HepG2 (cell line): ENCODE results near the gene OS9. TPM values are rescaled to one million over a fixed set of nuclear protein-coding genes. Genes with fewer than 3 reads are reported as not detected.

Experiments
- HOXA7 ChIP-seq: sonication (generic); formaldehyde crosslinking; IDR thresholded peaks from 2 replicates; pipeline ENCODE4 v1.8.1; 2022; ENCODE audit warnings: mild to moderate bottlenecking, missing genetic modification reagents, moderate library complexity
- KDM4B ChIP-seq: sonication (generic); formaldehyde crosslinking; IDR thresholded peaks from 2 replicates; pipeline ENCODE4 v1.4.0; 2020; ENCODE audit warnings: missing genetic modification reagents
- SATB2 ChIP-seq: sonication (generic); formaldehyde crosslinking; IDR thresholded peaks from 2 replicates; pipeline ENCODE4 v1.5.0; 2020; ENCODE audit warnings: missing genetic modification reagents
- TBX3 ChIP-seq: fragments of 450-650 bp; IDR thresholded peaks from 2 replicates; pipeline ENCODE4 v1.6.1; 2017; ENCODE audit warnings: antibody characterized with exemption, mild to moderate bottlenecking, inconsistent platforms, borderline replicate concordance
- ZFP37 ChIP-seq: sonication (generic); formaldehyde crosslinking; IDR thresholded peaks from 2 replicates; pipeline ENCODE4 v1.4.0; 2020; ENCODE audit warnings: missing genetic modification reagents, borderline replicate concordance
- ZNF136 ChIP-seq: sonication (generic); formaldehyde crosslinking; IDR thresholded peaks from 2 replicates; pipeline ENCODE4 v1.8.1; 2022; ENCODE audit warnings: low read depth, mild to moderate bottlenecking, moderate library complexity, missing genetic modification reagents
- ZNF766 ChIP-seq: sonication (generic); formaldehyde crosslinking; IDR thresholded peaks from 2 replicates; pipeline ENCODE4 v1.5.0; 2020; ENCODE audit warnings: missing genetic modification reagents, borderline replicate concordance
- ZNF772 ChIP-seq: sonication (generic); formaldehyde crosslinking; IDR thresholded peaks from 2 replicates; pipeline ENCODE4 v1.5.0; 2020; ENCODE audit warnings: mild to moderate bottlenecking, missing genetic modification reagents
- ZNF792 ChIP-seq: IDR thresholded peaks from 2 replicates; pipeline ENCODE4 v1.6.1; 2016
- polyA plus RNA-seq, 8 experiments: library from polyadenylated mRNA; depleted of rRNA in 3 of 8; stranded (reverse) in 7 of 8; unstranded in 1 of 8; fragments of >200 nt; fragmentation: Illumina TruSeq in 4 of 8; extraction: Trizol in 4 of 8; gene quantifications; 2 replicates each; pipeline versions ENCODE4 v1.2.1 to v1.2.3, GENCODE V29; 2011 to 2016; ENCODE audit warnings: low read depth in 4 of 8, missing spikeins in 1 of 8, mixed read lengths in 1 of 8; ENCODE audit not compliant: insufficient read depth in 1 of 8
- total RNA-seq, 5 experiments: library from RNA; depleted of rRNA; stranded (reverse); fragments of >200 nt; fragmentation: Illumina TruSeq; extraction: Trizol; gene quantifications; 2 replicates each; pipeline ENCODE4 v1.2.3, GENCODE V29; 2016; ENCODE audit warnings: low read depth in 1 of 5
- TF ChIP-seq, protein P1 (sequence below): sonication (generic); formaldehyde crosslinking; IDR thresholded peaks from 2 replicates; pipeline ENCODE4 v1.5.1; 2020; ENCODE audit warnings: mild to moderate bottlenecking, missing genetic modification reagents
- TF ChIP-seq, protein P2 (sequence below), 2 experiments: sonication (generic) in 1 of 2; formaldehyde crosslinking in 1 of 2; IDR thresholded peaks; 2 replicates each; pipeline versions ENCODE4 v1.4.0 to v1.6.1; 2018 to 2020; ENCODE audit warnings: missing genetic modification reagents in 2 of 2, borderline replicate concordance in 1 of 2, low read depth in 1 of 2, mild to moderate bottlenecking in 1 of 2, missing biosample characterization in 1 of 2
- TF ChIP-seq, protein P3 (sequence below): sonication (generic); formaldehyde crosslinking; IDR thresholded peaks from 2 replicates; pipeline ENCODE4 v1.5.0; 2020; ENCODE audit warnings: mild to moderate bottlenecking, missing genetic modification reagents, borderline replicate concordance
- TF ChIP-seq, protein P4 (sequence below), 2 experiments: sonication (generic) in 1 of 2; formaldehyde crosslinking in 1 of 2; IDR thresholded peaks; 2 replicates each; pipeline versions ENCODE4 v1.4.0 to v1.6.1; 2016 to 2020; ENCODE audit warnings: borderline replicate concordance in 1 of 2, low read depth in 1 of 2, mild to moderate bottlenecking in 1 of 2, missing genetic modification reagents in 1 of 2

The OS9 gene
- total and polyA plus RNA-seq, 2 of the 13 experiments (the other 11 are each of a cell fraction or from before 2014, with no cell fraction given) = 156 to 206 TPM

DNA sequence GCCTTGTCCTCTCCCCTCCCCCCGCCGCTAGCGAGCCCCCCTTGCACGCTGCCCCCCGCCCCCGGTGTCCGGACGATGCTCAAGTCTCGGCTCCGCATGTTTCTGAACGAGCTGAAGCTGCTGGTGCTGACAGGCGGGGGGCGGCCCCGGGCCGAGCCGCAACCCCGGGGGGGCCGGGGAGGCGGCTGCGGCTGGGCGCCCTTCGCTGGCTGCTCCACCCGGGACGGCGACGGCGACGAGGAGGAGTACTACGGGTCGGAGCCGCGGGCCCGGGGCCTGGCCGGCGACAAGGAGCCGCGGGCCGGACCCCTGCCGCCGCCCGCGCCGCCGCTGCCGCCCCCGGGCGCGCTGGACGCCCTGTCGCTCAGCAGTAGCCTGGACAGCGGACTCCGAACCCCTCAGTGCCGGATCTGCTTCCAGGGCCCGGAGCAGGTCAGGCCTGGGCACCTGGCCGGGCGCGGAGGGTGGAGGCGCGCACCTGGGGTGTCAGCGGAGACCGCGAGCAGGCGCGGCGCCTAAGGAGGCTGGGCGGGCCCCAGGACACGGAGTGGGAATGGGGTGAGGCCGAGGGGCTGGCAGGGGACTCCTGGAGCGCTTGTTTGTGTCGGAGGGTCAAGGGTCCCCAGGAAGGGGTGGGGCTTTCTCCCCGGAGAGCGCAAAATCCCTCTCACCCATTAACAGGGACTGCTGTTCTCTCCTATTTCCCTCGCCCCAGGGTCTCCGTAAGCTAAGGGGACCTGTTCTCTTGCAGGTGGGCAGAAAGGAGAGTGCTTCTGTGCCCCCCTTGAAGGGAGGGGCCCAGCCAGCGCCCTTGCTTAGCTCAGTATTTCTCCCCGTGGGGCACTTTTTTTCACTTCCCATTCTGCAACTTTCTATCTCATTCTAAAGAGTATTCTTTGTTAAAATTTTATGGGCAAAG is 61.8 kb downstream of the OS9 start (continued):
- no peak for TF ChIP-seq TBX3
- TF ChIP-seq HOXA7 (CRISPR knock-in tag) = no peak
- 0 out of 2 replicates have a peak, but pooled peaks have one; percentile 43 for TF ChIP-seq ZNF766 (CRISPR knock-in tag)
- TF ChIP-seq ZNF136 = no peak
- TF ChIP-seq ZNF772 = 0 out of 2 replicates have a peak, but pooled peaks have one; percentile 83
- TF ChIP-seq, protein P1, sequence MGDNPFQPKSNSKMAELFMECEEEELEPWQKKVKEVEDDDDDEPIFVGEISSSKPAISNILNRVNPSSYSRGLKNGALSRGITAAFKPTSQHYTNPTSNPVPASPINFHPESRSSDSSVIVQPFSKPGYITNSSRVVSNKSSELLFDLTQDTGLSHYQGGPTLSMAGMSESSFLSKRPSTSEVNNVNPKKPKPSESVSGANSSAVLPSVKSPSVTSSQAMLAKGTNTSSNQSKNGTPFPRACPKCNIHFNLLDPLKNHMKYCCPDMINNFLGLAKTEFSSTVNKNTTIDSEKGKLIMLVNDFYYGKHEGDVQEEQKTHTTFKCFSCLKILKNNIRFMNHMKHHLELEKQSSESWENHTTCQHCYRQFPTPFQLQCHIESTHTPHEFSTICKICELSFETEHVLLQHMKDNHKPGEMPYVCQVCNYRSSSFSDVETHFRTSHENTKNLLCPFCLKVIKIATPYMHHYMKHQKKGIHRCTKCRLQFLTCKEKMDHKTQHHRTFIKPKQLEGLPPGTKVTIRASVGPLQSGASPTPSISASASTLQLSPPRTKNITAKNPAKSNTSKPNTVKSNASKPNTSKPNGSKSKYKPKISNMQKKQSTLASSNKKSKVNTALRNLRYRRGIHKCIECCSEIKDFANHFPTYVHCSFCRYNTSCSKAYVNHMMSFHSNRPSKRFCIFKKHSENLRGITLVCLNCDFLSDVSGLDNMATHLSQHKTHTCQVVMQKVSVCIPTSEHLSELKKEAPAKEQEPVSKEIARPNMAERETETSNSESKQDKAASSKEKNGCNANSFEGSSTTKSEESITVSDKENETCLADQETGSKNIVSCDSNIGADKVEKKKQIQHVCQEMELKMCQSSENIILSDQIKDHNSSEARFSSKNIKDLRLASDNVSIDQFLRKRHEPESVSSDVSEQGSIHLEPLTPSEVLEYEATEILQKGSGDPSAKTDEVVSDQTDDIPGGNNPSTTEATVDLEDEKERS = no peak
- TF ChIP-seq, protein P2, sequence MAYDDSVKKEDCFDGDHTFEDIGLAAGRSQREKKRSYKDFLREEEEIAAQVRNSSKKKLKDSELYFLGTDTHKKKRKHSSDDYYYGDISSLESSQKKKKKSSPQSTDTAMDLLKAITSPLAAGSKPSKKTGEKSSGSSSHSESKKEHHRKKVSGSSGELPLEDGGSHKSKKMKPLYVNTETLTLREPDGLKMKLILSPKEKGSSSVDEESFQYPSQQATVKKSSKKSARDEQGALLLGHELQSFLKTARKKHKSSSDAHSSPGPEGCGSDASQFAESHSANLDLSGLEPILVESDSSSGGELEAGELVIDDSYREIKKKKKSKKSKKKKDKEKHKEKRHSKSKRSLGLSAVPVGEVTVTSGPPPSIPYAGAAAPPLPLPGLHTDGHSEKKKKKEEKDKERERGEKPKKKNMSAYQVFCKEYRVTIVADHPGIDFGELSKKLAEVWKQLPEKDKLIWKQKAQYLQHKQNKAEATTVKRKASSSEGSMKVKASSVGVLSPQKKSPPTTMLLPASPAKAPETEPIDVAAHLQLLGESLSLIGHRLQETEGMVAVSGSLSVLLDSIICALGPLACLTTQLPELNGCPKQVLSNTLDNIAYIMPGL (CRISPR knock-in tag; IDR thresholded peaks at IDR 0.05; ENCODE audit: borderline replicate concordance in 1 of 2, low read depth in 1 of 2) = peak; percentile 46 to 74; a peak in 2 of 4 replicates
- TF ChIP-seq, protein P3, sequence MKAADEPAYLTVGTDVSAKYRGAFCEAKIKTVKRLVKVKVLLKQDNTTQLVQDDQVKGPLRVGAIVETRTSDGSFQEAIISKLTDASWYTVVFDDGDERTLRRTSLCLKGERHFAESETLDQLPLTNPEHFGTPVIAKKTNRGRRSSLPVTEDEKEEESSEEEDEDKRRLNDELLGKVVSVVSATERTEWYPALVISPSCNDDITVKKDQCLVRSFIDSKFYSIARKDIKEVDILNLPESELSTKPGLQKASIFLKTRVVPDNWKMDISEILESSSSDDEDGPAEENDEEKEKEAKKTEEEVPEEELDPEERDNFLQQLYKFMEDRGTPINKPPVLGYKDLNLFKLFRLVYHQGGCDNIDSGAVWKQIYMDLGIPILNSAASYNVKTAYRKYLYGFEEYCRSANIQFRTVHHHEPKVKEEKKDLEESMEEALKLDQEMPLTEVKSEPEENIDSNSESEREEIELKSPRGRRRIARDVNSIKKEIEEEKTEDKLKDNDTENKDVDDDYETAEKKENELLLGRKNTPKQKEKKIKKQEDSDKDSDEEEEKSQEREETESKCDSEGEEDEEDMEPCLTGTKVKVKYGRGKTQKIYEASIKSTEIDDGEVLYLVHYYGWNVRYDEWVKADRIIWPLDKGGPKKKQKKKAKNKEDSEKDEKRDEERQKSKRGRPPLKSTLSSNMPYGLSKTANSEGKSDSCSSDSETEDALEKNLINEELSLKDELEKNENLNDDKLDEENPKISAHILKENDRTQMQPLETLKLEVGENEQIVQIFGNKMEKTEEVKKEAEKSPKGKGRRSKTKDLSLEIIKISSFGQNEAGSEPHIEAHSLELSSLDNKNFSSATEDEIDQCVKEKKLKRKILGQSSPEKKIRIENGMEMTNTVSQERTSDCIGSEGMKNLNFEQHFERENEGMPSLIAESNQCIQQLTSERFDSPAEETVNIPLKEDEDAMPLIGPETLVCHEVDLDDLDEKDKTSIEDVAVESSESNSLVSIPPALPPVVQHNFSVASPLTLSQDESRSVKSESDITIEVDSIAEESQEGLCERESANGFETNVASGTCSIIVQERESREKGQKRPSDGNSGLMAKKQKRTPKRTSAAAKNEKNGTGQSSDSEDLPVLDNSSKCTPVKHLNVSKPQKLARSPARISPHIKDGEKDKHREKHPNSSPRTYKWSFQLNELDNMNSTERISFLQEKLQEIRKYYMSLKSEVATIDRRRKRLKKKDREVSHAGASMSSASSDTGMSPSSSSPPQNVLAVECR (CRISPR knock-in tag) = peak; percentile 78
- no peak for TF ChIP-seq SATB2 (CRISPR knock-in tag)
- no peak for TF ChIP-seq KDM4B (CRISPR knock-in tag)
- TF ChIP-seq, protein P4, sequence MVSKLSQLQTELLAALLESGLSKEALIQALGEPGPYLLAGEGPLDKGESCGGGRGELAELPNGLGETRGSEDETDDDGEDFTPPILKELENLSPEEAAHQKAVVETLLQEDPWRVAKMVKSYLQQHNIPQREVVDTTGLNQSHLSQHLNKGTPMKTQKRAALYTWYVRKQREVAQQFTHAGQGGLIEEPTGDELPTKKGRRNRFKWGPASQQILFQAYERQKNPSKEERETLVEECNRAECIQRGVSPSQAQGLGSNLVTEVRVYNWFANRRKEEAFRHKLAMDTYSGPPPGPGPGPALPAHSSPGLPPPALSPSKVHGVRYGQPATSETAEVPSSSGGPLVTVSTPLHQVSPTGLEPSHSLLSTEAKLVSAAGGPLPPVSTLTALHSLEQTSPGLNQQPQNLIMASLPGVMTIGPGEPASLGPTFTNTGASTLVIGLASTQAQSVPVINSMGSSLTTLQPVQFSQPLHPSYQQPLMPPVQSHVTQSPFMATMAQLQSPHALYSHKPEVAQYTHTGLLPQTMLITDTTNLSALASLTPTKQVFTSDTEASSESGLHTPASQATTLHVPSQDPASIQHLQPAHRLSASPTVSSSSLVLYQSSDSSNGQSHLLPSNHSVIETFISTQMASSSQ (IDR thresholded peaks at IDR 0.05; ENCODE audit: low read depth) = no peak
- TF ChIP-seq, protein P4 (CRISPR knock-in tag; IDR thresholded peaks at IDR 0.05; ENCODE audit: borderline replicate concordance) = no peak
- TF ChIP-seq ZFP37 (CRISPR knock-in tag) = no peak
- no peak for TF ChIP-seq ZNF792 (CRISPR knock-in tag)
